ENCODE data around the gene CCDC57. TPM values are rescaled to one million over a fixed set of nuclear protein-coding genes. Genes with fewer than 3 reads are reported as not detected.

Gene CCDC57
- total and polyA plus RNA-seq, 2 of the 8 experiments (the other 6 are each of a cell fraction or from before 2014, with no cell fraction given) = 8.4 to 12.9 TPM

- Histone ChIP-seq H3K79me2 (ENCODE audit: control insufficient read depth in 1 of 2, insufficient read depth in 2 of 2, low read length in 2 of 2) (no peaks in the 10 kb centered on the region), H3K23ac (ENCODE audit: insufficient read length) (no peak overlapping the region), H2BK12ac (ENCODE audit: low read depth, low read length) (no peak overlapping the region), H3K27me3 (replicated peaks in 1 of 4; ENCODE audit: control insufficient read depth in 3 of 4, extremely low read depth in 1 of 4, insufficient read depth in 3 of 4, low read length in 3 of 4) (peaks cover 11 to 19% (median 15%) of the 10 kb centered on the region in 4 experiments), H2BK120ac (replicated peaks; ENCODE audit: low read depth, low read length) (no peak overlapping the region), H3K4me1 (replicated peaks in 1 of 4; ENCODE audit: control insufficient read depth in 3 of 4, insufficient read depth in 4 of 4, low read length in 3 of 4) (no peaks in the 10 kb centered on the region), H3K9ac (replicated peaks in 1 of 4; ENCODE audit: extremely low read depth in 1 of 4, low read depth in 3 of 4, low read length in 3 of 4) (no peak overlapping the region), H2BK20ac (ENCODE audit: low read length) (no peak overlapping the region), H3K79me1 (ENCODE audit: low read depth, low read length) (no peaks in the 10 kb centered on the region), H2BK15ac (ENCODE audit: low read length) (no peak overlapping the region), H3K4me3 (ENCODE audit: extremely low read depth in 1 of 4, insufficient read depth in 2 of 4, low read depth in 3 of 4, low read length in 4 of 4) (no peak overlapping the region), H3K56ac (replicated peaks; ENCODE audit: insufficient read length, low read depth, low read length) (no peak overlapping the region), H2BK5ac (ENCODE audit: low read depth, low read length) (no peak overlapping the region), H4K8ac (ENCODE audit: extremely low read depth, insufficient read depth, low read length) (no peak overlapping the region), H3K23me2 (ENCODE audit: low read depth, low read length) (no peaks in the 10 kb centered on the region), H3K18ac (ENCODE audit: extremely low read depth, low read length) (no peak overlapping the region), H3K4me2 (ENCODE audit: insufficient read depth in 1 of 2, low read depth in 2 of 2, low read length in 2 of 2) (no peak overlapping the region), H3K14ac (ENCODE audit: insufficient read length) (no peak overlapping the region), H3K4ac (replicated peaks; ENCODE audit: insufficient read length, low read depth, low read length) (no peak overlapping the region), H2AK5ac (ENCODE audit: low read depth, low read length) (no peak overlapping the region), H3K27ac (ENCODE audit: low read depth, low read length) (no peak overlapping the region), H4K5ac (ENCODE audit: insufficient read length, low read depth, low read length) (no peak overlapping the region), H4K91ac (replicated peaks; ENCODE audit: insufficient read length, low read length) (no peak overlapping the region), H3K36me3 (ENCODE audit: control insufficient read depth in 2 of 4, insufficient read depth in 4 of 4, low read length in 3 of 4) (peaks cover 0 to 8% (median 2%) of the 10 kb centered on the region in 4 experiments; a peak in 3 of 8 replicates), H2AFZ (ENCODE audit: low read length) (no peak overlapping the region), H3K9me3 (ENCODE audit: insufficient read depth in 2 of 2, low read depth in 1 of 2, low read length in 1 of 2) (no peaks in the 10 kb centered on the region), H4K20me1 (replicated peaks in 1 of 2; ENCODE audit: control insufficient read depth in 1 of 2, insufficient read depth in 2 of 2, low read length in 2 of 2) (peaks cover 6 to 7% of the 10 kb centered on the region in 2 experiments)
- ChIA-PET CTCF (ENCODE audit: partially characterized antibody) (no interaction called here), POLR2A (ENCODE audit: partially characterized antibody) (no interaction called here)
- FAIRE-seq (no peak), DNase-seq (ENCODE audit: low read depth in 1 of 2, low spot score in 2 of 2) (no peak)
- WGBS, 2 experiments (ENCODE audit: extremely low coverage in 1 of 2, insufficient coverage in 1 of 2, insufficient read length in 1 of 2, insufficient replicate concordance in 2 of 2, low coverage in 1 of 2, low lambda C conversion rate in 2 of 2, missing lambda C conversion rate in 1 of 2) = 90% methylated on average over 5 of the region's 5 CpGs; no CpG with 5 or more reads in 1 of the 2 experiments
- TF ChIP-seq USF2 (IDR thresholded peaks at IDR 0.05; ENCODE audit: low read length) (no peak), JUND (IDR thresholded peaks at IDR 0.05; ENCODE audit: low read length) (no peak), TAF1 (IDR thresholded peaks at IDR 0.05; ENCODE audit: low read depth, low read length) (no peak), KDM5A (IDR thresholded peaks at IDR 0.05; ENCODE audit: low read length) (no peak), SP2 (IDR thresholded peaks at IDR 0.05; ENCODE audit: low read length) (no peak), ATF3 (IDR thresholded peaks at IDR 0.05; ENCODE audit: insufficient read depth, low read depth, low read length) (no peak), POLR2A (IDR thresholded peaks at IDR 0.05; ENCODE audit: control extremely low read depth in 1 of 2, low read depth in 2 of 2, low read length in 2 of 2) (no peak), RAD21 (IDR thresholded peaks at IDR 0.05 in 1 of 2, conservative IDR thresholded peaks at IDR 0.05 in 1 of 2; ENCODE audit: low read depth in 2 of 2, low read length in 2 of 2) (no peak), SP1 (IDR thresholded peaks at IDR 0.05; ENCODE audit: low read depth, low read length) (no peak), SRF (IDR thresholded peaks at IDR 0.05; ENCODE audit: low read depth, low read length) (no peak), SIN3A (conservative IDR thresholded peaks at IDR 0.05 in 1 of 2, IDR thresholded peaks at IDR 0.05 in 1 of 2; ENCODE audit: low read depth in 1 of 2, low read length in 2 of 2) (no peak), RXRA (IDR thresholded peaks at IDR 0.05; ENCODE audit: insufficient read depth, low read depth, low read length) (no peak), CTBP2 (IDR thresholded peaks at IDR 0.05; ENCODE audit: borderline replicate concordance, insufficient read depth, insufficient read length, low read length) (no peak)
These were observed 45.6 kb downstream of the CCDC57 start for GRCh38 chr17:82167028-82167427.
